ENCODE measurements around the gene CNTROB.
A peak's percentile ranks its signal among the peaks of the same experiment; 100 is the strongest.

Gene CNTROB

GRCh38 chr17:7897090-7897489 lies 34.9 kb upstream of the CNTROB start:
- H3K36me3 ChIP-seq (ENCODE audit: insufficient read depth, low read length), result peaks cover 84% of the 10 kb centered on the region
- no peak for TF ChIP-seq CTCF (IDR thresholded peaks at IDR 0.05; ENCODE audit: borderline replicate concordance, extremely low read depth, low read length, poor library complexity, severe bottlenecking)
- TF ChIP-seq EZH2 (IDR thresholded peaks at IDR 0.05; ENCODE audit: borderline replicate concordance, low read depth, low read length, severe bottlenecking), result no peak
- ATAC-seq (ENCODE audit: insufficient read depth, low read depth), result no peak
- no peak overlapping the region for H3K4me2 ChIP-seq (ENCODE audit: insufficient read depth, low read length)
- no peaks in the 10 kb centered on the region for H3K4me1 ChIP-seq (ENCODE audit: insufficient read depth, low read length)
- H3K27ac ChIP-seq (ENCODE audit: low read length), result no peak overlapping the region
- H3K9ac ChIP-seq (ENCODE audit: low read depth, low read length), result no peak overlapping the region
- H2AFZ ChIP-seq (ENCODE audit: low read depth, low read length), result no peak overlapping the region
- H3K79me2 ChIP-seq (ENCODE audit: insufficient read depth, low read length), result no peaks in the 10 kb centered on the region
- no peak for DNase-seq
- H3K27me3 ChIP-seq (ENCODE audit: insufficient read depth, low read length, poor library complexity), result no peaks in the 10 kb centered on the region
- H3K9me3 ChIP-seq (ENCODE audit: insufficient read depth, low read length, severe bottlenecking), result no peaks in the 10 kb centered on the region
- no peaks in the 10 kb centered on the region for H4K20me1 ChIP-seq (ENCODE audit: insufficient read depth, low read length)
- H3K4me3 ChIP-seq (ENCODE audit: low read depth in 1 of 2, low read length in 2 of 2), result no peak overlapping the region

GRCh38 chr17:7897773-7898172 lies 34.2 kb upstream of the CNTROB start:
- Histone ChIP-seq H3K4me2 (ENCODE audit: insufficient read depth, low read length) (no peak overlapping the region), H2AFZ (ENCODE audit: low read depth, low read length) (no peak overlapping the region), H3K9ac (ENCODE audit: low read depth, low read length) (no peak overlapping the region), H3K9me3 (ENCODE audit: insufficient read depth, low read length, severe bottlenecking) (no peaks in the 10 kb centered on the region), H3K79me2 (ENCODE audit: insufficient read depth, low read length) (no peaks in the 10 kb centered on the region), H3K27me3 (ENCODE audit: insufficient read depth, low read length, poor library complexity) (no peaks in the 10 kb centered on the region), H3K27ac (ENCODE audit: low read length) (no peak overlapping the region), H3K4me3 (ENCODE audit: low read depth in 1 of 2, low read length in 2 of 2) (no peak overlapping the region), H4K20me1 (ENCODE audit: insufficient read depth, low read length) (no peaks in the 10 kb centered on the region), H3K4me1 (ENCODE audit: insufficient read depth, low read length) (no peaks in the 10 kb centered on the region), H3K36me3 (ENCODE audit: insufficient read depth, low read length) (peaks cover 90% of the 10 kb centered on the region)
- DNase-seq (no peak), ATAC-seq (ENCODE audit: insufficient read depth, low read depth) (no peak)
- TF ChIP-seq CTCF (IDR thresholded peaks at IDR 0.05; ENCODE audit: borderline replicate concordance, extremely low read depth, low read length, poor library complexity, severe bottlenecking) (peak; percentile 41), EZH2 (IDR thresholded peaks at IDR 0.05; ENCODE audit: borderline replicate concordance, low read depth, low read length, severe bottlenecking) (no peak)

GRCh38 chr17:7903154-7904103 lies 28.6 kb upstream of the CNTROB start:
- TF ChIP-seq CTCF (IDR thresholded peaks at IDR 0.05; ENCODE audit: borderline replicate concordance, extremely low read depth, low read length, poor library complexity, severe bottlenecking) (no peak), EZH2 (IDR thresholded peaks at IDR 0.05; ENCODE audit: borderline replicate concordance, low read depth, low read length, severe bottlenecking) (no peak)
- no peak overlapping the region for H3K4me2 ChIP-seq (ENCODE audit: insufficient read depth, low read length)
- H2AFZ ChIP-seq (ENCODE audit: low read depth, low read length), result no peak overlapping the region
- 0 out of 2 replicates have a peak, but pooled peaks cover 3% of the 10 kb centered on the region for H4K20me1 ChIP-seq (ENCODE audit: insufficient read depth, low read length)
- H3K9ac ChIP-seq (ENCODE audit: low read depth, low read length), result no peak overlapping the region
- H3K9me3 ChIP-seq (ENCODE audit: insufficient read depth, low read length, severe bottlenecking), result no peaks in the 10 kb centered on the region
- no peaks in the 10 kb centered on the region for H3K27me3 ChIP-seq (ENCODE audit: insufficient read depth, low read length, poor library complexity)
- no peaks in the 10 kb centered on the region for H3K4me1 ChIP-seq (ENCODE audit: insufficient read depth, low read length)
- ATAC-seq (ENCODE audit: insufficient read depth, low read depth), result no peak
- H3K27ac ChIP-seq (ENCODE audit: low read length), result no peak overlapping the region
- peaks cover 99% of the 10 kb centered on the region for H3K36me3 ChIP-seq (ENCODE audit: insufficient read depth, low read length)
- no peak overlapping the region for H3K4me3 ChIP-seq (ENCODE audit: low read depth in 1 of 2, low read length in 2 of 2)
- no peaks in the 10 kb centered on the region for H3K79me2 ChIP-seq (ENCODE audit: insufficient read depth, low read length)
- no peak for DNase-seq

Data from DND-41 (cell line).